GM21515 (cell line): ENCODE results near the gene MYO9B.
"Not testable (repeated sequence)": the region's sequence is repeated elsewhere in the genome, so short reads cannot be mapped to it uniquely, and the experiment has no call there.

ENCODE experiments used
- ATAC-seq: cut with Tn5 transposase; IDR thresholded peaks from one replicate; pipeline ENCODE4 v1.9.1; 2021; ENCODE audit not compliant: unreplicated experiment

The MYO9B gene

GRCh38 chr19:17170538-17171297, 95.1 kb downstream of the MYO9B start:
- no peak for ATAC-seq

DNA sequence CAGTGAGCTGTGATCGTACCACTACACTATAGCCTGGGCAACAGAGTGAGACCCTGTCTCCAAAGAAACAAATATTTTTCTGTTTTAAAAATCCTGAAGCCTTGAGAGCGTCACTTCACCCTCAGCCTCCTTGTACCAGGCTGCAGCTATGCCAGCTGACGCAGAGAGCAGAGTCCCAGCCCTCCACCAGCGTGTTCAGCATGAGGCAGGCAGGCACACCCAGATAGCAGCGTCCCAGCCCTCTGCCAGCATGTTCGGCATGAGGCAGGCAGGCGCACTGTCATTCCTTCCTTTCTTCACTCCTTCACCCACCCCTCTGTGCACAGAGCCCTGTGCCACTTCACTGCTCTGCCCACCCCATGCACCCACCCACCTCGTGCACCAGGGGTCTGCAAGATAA, 96.3 kb downstream of the MYO9B start:
- ATAC-seq: no peak

- no peak for ATAC-seq
Measured at GRCh38 chr19:17172624-17173345, 97.2 kb downstream of the MYO9B start.

GRCh38 chr19:17178291-17178690, 102.7 kb downstream of the MYO9B start:
- ATAC-seq: no peak

DNA sequence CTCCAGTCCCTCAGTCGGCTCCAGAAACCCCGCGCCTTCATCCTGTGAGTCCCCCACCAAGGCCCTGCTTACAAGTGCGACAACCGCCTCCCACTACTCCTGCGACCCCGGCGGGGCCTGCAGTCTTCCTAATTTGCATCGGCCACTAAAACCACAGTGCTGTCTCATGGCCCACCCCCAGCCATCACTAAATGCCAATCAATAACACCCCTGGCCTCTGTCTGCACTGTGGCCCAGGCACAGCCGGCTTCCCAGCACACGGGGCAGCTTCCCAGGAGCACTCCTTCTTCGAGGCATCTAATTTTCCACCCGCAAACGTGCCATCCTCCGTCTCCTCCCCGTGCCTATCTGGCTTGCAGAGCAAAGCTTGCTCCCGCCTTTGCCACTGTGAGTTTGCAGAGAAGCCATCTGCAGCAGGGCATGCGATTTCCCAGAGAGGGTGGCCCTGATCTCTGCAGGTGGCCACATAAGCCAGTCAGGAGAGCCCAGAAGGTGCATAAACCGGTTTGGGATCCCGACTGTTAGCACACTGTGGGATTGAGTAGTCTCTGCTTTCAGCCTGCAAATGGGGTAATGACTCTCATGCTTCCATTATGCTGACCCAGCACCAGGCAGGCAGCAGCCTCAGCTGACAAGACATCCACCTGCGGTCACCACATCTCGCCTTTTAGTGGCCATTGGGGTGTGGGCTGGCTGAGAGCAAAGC, 105.6 kb downstream of the MYO9B start:
- ATAC-seq: no peak

- ATAC-seq: no peak
Measured at GRCh38 chr19:17183271-17183761, 107.7 kb downstream of the MYO9B start.

DNA sequence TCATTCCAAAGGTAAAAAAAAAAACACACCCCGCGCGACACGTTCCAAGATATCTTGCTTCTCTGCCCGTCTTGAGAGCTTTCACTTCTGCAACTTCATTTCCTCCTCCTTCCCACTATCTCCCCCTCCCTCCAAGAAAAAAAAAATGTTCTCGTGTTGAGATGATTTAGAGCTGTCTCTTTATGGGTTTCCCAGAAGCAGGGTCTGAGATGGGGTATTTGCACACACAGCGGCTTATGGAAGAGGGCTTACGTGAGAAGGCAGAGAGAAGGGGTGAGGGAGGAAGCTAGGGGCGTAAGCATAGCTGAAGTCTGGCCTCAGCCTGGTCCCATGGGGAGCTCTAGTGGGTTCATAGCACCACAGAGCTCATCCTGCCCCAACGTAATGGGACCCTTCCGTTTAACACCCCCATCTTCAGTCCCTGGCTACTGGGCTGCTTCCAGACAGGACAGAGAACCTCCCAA, 108.3 kb downstream of the MYO9B start:
- ATAC-seq: no peak

- no peak for ATAC-seq
Measured at GRCh38 chr19:17184371-17184841, 108.8 kb downstream of the MYO9B start.

DNA sequence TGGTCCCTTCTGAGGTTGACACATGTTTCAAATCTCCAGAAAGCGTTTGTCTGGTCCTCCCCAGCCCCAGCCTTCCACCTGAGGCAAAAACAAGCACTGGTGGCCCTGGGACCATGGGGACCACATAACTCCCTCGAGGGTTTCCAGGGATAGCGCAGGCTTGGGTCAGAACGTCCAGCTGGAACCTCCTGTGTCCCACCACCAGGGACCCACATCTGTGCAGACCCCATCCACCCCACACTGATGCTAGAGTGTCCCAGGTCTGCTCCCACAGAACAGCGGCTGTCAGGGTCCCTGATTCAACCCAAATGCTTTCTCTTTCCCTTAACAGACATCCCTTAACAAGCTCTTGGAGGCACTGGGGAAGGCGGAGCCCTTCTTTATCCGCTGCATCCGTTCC, 110.0 kb downstream of the MYO9B start:
- no peak for ATAC-seq

DNA sequence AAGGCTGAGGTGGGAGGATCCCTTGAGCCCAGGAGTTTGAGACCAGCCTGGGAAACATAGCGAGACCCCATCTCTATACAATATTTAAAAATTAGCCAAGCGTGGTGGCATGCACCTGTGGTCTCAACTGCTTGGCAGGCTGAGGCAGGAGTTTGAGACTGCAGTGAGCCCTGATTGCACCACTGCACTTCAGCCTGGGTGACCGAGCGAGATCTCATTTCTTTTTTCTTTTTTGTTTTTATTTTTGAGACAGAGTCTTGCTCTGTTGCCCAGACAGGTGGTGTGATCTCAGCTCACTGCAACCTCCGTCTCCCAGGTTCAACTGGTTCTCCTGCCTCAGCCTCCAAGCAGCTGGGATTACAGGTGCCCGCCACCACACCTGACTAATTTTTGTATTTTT, 116.2 kb downstream of the MYO9B start:
- ATAC-seq: not testable (repeated sequence)

DNA sequence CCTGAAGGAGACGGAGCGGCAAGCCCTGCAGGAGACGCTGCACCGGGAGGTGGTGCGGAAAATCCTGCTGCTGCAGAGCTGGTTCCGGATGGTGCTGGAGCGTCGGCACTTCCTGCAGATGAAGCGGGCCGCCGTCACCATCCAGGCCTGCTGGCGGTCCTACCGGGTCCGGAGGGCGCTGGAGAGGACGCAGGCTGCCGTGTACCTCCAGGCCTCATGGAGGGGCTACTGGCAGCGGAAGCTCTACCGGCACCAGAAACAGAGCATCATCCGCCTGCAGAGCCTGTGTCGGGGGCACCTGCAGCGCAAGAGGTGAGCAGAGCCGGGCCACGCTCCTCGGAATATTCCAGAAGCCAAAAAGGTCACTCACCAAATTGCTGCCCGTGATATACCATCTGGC, 117.2 kb downstream of the MYO9B start:
- no peak for ATAC-seq

DNA sequence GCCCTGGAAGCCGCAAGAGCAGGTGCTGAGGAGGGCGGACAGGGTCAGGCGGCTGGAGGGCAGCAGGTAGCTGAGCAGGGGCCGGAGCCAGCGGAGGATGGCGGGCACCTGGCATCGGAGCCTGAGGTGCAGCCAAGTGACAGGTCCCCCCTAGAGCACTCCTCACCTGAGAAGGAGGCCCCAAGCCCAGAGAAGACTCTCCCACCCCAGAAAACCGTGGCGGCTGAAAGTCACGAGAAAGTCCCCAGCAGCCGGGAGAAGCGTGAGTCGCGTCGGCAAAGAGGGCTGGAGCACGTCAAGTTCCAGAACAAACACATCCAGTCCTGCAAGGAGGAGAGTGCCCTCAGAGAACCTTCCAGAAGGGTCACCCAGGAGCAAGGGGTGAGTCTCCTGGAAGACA, 119.0 kb downstream of the MYO9B start:
- no peak for ATAC-seq

- no peak for ATAC-seq
Measured at GRCh38 chr19:17195106-17195505, 119.5 kb downstream of the MYO9B start.

- ATAC-seq: no peak
Measured at GRCh38 chr19:17196610-17197009, 121.0 kb downstream of the MYO9B start.

GRCh38 chr19:17197666-17198065, 122.1 kb downstream of the MYO9B start:
- ATAC-seq: no peak

GRCh38 chr19:17200408-17201079, 125.0 kb downstream of the MYO9B start:
- ATAC-seq: no peak

DNA sequence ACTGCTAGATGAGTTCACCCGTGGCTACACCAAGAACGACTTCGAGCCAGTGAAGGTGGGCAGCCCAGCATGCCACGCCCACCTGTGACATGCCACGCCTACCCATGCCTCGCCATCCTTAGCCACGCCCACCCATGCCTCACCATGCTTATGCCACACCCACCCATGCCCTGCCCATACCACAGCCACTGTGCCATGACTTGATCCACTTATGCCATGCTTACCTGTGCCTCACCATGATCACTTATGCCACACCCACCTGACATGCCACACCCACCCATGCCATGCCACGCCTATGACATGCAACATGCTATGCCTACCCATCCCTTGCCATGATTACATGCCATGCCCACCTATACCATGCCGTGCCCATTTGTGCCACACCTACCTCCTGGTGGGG, 126.7 kb downstream of the MYO9B start:
- ATAC-seq: no peak

DNA sequence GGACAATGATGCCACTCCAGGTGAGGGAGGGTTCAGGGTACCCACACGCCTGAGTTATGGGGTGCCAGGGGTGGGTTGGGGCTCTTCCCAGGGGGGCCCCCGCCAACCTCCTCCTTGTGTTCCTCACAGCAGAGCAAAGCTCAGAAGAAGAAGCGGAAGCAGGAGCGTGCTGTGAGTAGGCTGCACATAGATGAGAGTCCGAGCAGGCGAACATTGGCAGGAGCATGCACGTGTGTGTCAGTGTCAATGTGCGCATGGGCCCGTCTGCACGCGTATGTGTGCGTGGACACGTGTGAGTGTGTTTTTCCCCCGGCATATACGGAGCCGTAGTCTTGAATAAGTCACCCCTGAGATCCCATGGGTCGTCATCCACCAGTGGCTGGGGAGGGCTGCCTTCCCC, 127.1 kb downstream of the MYO9B start:
- no peak for ATAC-seq

DNA sequence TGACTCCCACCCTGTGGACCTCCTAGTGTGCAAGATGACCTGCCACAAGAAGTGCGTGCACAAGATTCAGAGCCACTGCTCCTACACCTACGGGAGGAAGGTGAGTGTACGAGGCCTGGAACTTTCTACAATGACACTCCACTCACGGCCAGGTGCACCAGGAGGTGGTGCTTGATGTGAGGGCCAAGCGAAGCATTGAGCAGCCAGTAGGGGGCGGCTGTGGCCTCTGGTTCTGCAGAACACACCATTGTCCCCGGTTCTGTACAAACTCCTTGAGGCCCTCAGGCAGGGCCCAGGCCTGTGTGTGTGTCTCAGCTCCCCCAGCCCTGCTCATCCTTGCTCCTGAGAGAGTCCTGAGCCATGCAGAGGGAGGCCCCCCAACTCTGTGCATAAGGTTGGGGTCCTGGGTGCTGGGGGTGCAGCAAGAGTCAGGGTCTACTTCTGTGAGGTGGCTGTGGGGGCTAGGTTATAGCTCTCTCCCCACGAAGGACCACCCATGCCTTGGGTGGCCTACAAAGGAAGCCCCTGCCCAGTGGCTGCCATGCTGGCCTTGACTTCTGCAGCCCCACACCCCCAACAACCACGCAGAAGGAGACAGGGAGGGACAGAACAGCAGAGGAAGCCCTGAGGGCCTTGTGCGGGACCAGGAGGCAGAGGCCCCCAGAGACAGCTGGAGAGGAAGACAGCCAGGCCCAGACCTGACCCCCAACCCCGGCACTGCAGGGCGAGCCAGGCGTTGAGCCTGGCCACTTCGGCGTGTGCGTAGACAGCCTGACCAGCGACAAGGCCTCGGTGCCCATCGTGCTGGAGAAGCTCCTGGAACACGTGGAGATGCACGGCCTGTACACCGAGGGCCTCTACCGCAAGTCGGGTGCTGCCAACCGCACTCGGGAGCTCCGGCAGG, 129.9 kb downstream of the MYO9B start:
- no peak for ATAC-seq
